Panc1 (cell line): Measurements from ENCODE around the gene SRSF9. TPM values are rescaled to one million over a fixed set of nuclear protein-coding genes. Genes with fewer than 3 reads are reported as not detected.

Experiments
- ATAC-seq: fragments of 200-7000 bp; cut with Tn5 transposase; 2 replicates; pipeline ENCODE4 v1.9.1; 2020; ENCODE audit warnings: mild to moderate bottlenecking, moderate library complexity
- BruUV-seq: library from RNA; stranded (reverse); fragments of 400-500 nt; replicated peaks from 2 replicates; lab custom pipeline; 2021; lab: Mats Ljungman, UMichigan
- CTCF ChIA-PET: fragments of 300-600 bp; sonication (Branson Sonifier 250); formaldehyde crosslinking; loops from one replicate; lab custom pipeline; 2022; ENCODE audit warnings: antibody characterized with exemption; lab: Charles Lee
- POLR2A ChIA-PET: fragments of 300-600 bp; sonication (Branson Sonifier 250); formaldehyde crosslinking; loops from one replicate; lab custom pipeline; 2022; ENCODE audit warnings: antibody characterized with exemption; lab: Charles Lee
- DNase-seq: peaks from one replicate; pipeline ENCODE4 v3.0.0-alpha.2; 2010; ENCODE audit warnings: low read depth, low spot score
- H3K27ac ChIP-seq: 2 replicates; pipeline ENCODE4 v1.5.1; 2011; ENCODE audit warnings: mild to moderate bottlenecking, low read length, inconsistent platforms
- H3K27me3 ChIP-seq: fragments of 200-500 bp; sonication (Bioruptor generic); 2 replicates; pipeline ENCODE4 v1.6.0; 2014; ENCODE audit warnings: low read length, inconsistent platforms; ENCODE audit not compliant: control insufficient read depth, insufficient read depth
- H3K36me3 ChIP-seq: fragments of 200-500 bp; sonication (Bioruptor generic); 2 replicates; pipeline ENCODE4 v1.5.1; 2014; ENCODE audit warnings: inconsistent platforms, mild to moderate bottlenecking, low read length, moderate library complexity; ENCODE audit not compliant: control insufficient read depth, insufficient read depth
- H3K4me1 ChIP-seq: 2 replicates; pipeline ENCODE4 v1.5.1; 2011; ENCODE audit warnings: inconsistent platforms, mild to moderate bottlenecking, low read length, moderate library complexity; ENCODE audit not compliant: control insufficient read depth, insufficient read depth
- H3K4me3 ChIP-seq, 2 experiments: 2 replicates each; pipeline ENCODE4 v1.5.1; 2011 to 2012; ENCODE audit warnings: low read depth in 2 of 2, low read length in 2 of 2, mild to moderate bottlenecking in 2 of 2, inconsistent platforms in 1 of 2, moderate library complexity in 1 of 2
- H3K9me3 ChIP-seq: fragments of 200-500 bp; sonication (Bioruptor generic); 2 replicates; pipeline ENCODE4 v1.5.1; 2014; ENCODE audit warnings: low read depth, mild to moderate bottlenecking, inconsistent platforms, low read length, moderate library complexity; ENCODE audit not compliant: control insufficient read depth, insufficient read depth
- CTCF ChIP-seq: fragments of 450-650 bp; IDR thresholded peaks from 2 replicates; pipeline ENCODE4 v1.5.1; 2017; ENCODE audit warnings: mild to moderate bottlenecking
- POLR2AphosphoS5 ChIP-seq: IDR thresholded peaks from 2 replicates; pipeline ENCODE4 v1.6.1; 2012; ENCODE audit warnings: mild to moderate bottlenecking, low read depth, low read length, moderate library complexity
- SIN3A ChIP-seq: IDR thresholded peaks from 2 replicates; pipeline ENCODE4 v1.6.1; 2012; ENCODE audit warnings: low read depth, mild to moderate bottlenecking, low read length, moderate library complexity, borderline replicate concordance; ENCODE audit not compliant: insufficient read depth
- TCF7L2 ChIP-seq: IDR thresholded peaks from 2 replicates; pipeline ENCODE4 v1.6.1; 2011; ENCODE audit warnings: mild to moderate bottlenecking, low read depth, low read length, inconsistent platforms
- in situ Hi-C: cut with HindIII; loops from 2 replicates; pipeline ENCODE4 v1.10.0; 2016; ENCODE audit warnings: low sequenced_read_pairs, low pct_unique_long_range_greater_than_20kb
- intact Hi-C: fragments of 100-400 bp; cut with micrococcal nuclease; formaldehyde crosslinking; loops from one replicate; pipeline ENCODE4 v1.10.0; 2022; ENCODE audit not compliant: unreplicated experiment
- total RNA-seq: library from RNA; stranded (reverse); gene quantifications from one replicate; pipeline ENCODE4 v1.2.1, GENCODE V29; 2021; ENCODE audit not compliant: unreplicated experiment
- TF ChIP-seq, protein P1 (sequence below), 2 experiments: IDR thresholded peaks; 2 replicates each; pipeline ENCODE4 v1.6.1; 2011 to 2012; ENCODE audit warnings: low read depth in 2 of 2, control low read depth in 1 of 2, low read length in 1 of 2, mild to moderate bottlenecking in 1 of 2, moderate library complexity in 1 of 2; ENCODE audit not compliant: insufficient read depth in 1 of 2

Gene SRSF9
- total RNA-seq, 1 experiment from 2014 or later: 269 TPM

DNA sequence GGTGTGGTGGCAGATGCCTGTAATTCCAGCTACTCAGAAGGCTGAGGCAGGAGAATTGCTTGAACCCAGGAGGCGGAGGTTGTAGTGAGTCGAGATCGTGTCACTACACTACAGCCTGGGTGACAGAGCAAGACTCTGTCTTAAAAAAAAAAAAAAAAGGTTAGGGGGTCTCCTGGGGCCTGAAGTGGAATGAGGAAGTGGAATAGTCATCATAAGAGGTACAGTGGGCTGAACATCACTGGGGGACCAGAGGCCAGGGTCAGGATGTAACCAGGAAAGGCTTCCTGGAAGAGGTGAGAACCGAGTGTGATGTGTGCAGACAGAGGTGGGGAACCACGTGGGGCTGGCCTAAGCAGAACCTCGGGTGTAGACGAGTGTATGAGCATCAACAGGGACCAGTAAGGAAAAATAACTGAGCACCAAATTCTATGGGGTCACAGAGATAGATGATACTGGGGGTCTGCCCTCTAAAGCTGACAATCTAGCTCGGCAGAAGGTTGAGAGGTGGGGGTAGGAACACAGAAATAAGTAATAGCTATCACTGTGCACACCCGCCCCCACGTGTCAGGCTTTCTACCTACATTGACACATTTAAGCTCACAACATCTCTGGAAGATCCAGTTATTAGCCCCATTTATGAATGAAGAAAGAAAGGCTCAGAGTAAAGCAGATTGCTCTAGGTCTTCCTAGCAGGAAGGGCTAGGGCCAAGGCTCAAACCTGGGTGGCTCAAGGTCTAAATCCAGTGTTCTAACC, 36.6 kb downstream of the SRSF9 start:
- H3K27me3 ChIP-seq: no peaks in the 10 kb centered on the region
- H3K27ac ChIP-seq: no peak overlapping the region
- intact Hi-C loops: no loop called here
- no peak for DNase-seq
- CTCF ChIA-PET: no interaction called here
- H3K9me3 ChIP-seq: no peaks in the 10 kb centered on the region
- H3K4me1 ChIP-seq: no peaks in the 10 kb centered on the region
- BruUV-seq: no TSS peak
- H3K36me3 ChIP-seq: no peaks in the 10 kb centered on the region
- in situ Hi-C loops: no loop called here
- H3K4me3 ChIP-seq: no peak overlapping the region
- POLR2A ChIA-PET: interaction anchor here (0.6 kb wide), 1 partner anchor 43 kb away, joined by 6 read pairs; no protein-coding TSS in a partner anchor
- TF ChIP-seq, protein P1, sequence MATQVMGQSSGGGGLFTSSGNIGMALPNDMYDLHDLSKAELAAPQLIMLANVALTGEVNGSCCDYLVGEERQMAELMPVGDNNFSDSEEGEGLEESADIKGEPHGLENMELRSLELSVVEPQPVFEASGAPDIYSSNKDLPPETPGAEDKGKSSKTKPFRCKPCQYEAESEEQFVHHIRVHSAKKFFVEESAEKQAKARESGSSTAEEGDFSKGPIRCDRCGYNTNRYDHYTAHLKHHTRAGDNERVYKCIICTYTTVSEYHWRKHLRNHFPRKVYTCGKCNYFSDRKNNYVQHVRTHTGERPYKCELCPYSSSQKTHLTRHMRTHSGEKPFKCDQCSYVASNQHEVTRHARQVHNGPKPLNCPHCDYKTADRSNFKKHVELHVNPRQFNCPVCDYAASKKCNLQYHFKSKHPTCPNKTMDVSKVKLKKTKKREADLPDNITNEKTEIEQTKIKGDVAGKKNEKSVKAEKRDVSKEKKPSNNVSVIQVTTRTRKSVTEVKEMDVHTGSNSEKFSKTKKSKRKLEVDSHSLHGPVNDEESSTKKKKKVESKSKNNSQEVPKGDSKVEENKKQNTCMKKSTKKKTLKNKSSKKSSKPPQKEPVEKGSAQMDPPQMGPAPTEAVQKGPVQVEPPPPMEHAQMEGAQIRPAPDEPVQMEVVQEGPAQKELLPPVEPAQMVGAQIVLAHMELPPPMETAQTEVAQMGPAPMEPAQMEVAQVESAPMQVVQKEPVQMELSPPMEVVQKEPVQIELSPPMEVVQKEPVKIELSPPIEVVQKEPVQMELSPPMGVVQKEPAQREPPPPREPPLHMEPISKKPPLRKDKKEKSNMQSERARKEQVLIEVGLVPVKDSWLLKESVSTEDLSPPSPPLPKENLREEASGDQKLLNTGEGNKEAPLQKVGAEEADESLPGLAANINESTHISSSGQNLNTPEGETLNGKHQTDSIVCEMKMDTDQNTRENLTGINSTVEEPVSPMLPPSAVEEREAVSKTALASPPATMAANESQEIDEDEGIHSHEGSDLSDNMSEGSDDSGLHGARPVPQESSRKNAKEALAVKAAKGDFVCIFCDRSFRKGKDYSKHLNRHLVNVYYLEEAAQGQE (IDR thresholded peaks at IDR 0.05; ENCODE audit: insufficient read depth in 1 of 2, low read depth in 2 of 2, low read length in 1 of 2): no peak
- TF ChIP-seq SIN3A (no peak), CTCF (no peak), TCF7L2 (no peak), POLR2AphosphoS5 (no peak)
- no peak for ATAC-seq

GRCh38 chr12:120429368-120429767, 40.2 kb downstream of the SRSF9 start:
- Histone ChIP-seq H3K36me3 (no peaks in the 10 kb centered on the region), H3K9me3 (no peaks in the 10 kb centered on the region), H3K4me1 (no peaks in the 10 kb centered on the region), H3K27me3 (no peaks in the 10 kb centered on the region), H3K27ac (no peak overlapping the region), H3K4me3 (no peak overlapping the region)
- in situ Hi-C loops (no loop called here), intact Hi-C loops (no loop called here)
- BruUV-seq: no TSS peak
- no peak for DNase-seq
- ChIA-PET CTCF (interaction anchor here (0.7 to 1.4 kb wide), 3 partner anchors 38 to 94 kb away, joined by 4 to 7 read pairs (median 4); no protein-coding TSS in a partner anchor), POLR2A (interaction anchor here (0.7 kb wide), 1 partner anchor 656 kb away, joined by 6 read pairs; no protein-coding TSS in a partner anchor)
- TF ChIP-seq SIN3A: no peak
- TF ChIP-seq TCF7L2: no peak
- TF ChIP-seq, protein P1 (IDR thresholded peaks at IDR 0.05; ENCODE audit: insufficient read depth in 1 of 2, low read depth in 2 of 2, low read length in 1 of 2): no peak
- no peak for TF ChIP-seq CTCF
- no peak for TF ChIP-seq POLR2AphosphoS5
- ATAC-seq: no peak
